Forelimb muscle (tissue), 1 donor: ENCODE results near the gene C1orf159. TPM values are rescaled to one million over a fixed set of nuclear protein-coding genes. Genes with fewer than 3 reads are reported as not detected.

Experiments
- DNase-seq: peaks from one replicate; pipeline ENCODE4 v3.0.0-alpha.2; 2013; ENCODE audit warnings: low read depth
- polyA plus RNA-seq: library from polyadenylated mRNA; unstranded; fragments of 120-200 nt; gene quantifications from one replicate; pipeline ENCODE4 v1.2.1, GENCODE V29; 2013; ENCODE audit not compliant: insufficient read length

C1orf159 gene
- polyA plus RNA-seq, 1 donor: 6.4 TPM

DNA sequence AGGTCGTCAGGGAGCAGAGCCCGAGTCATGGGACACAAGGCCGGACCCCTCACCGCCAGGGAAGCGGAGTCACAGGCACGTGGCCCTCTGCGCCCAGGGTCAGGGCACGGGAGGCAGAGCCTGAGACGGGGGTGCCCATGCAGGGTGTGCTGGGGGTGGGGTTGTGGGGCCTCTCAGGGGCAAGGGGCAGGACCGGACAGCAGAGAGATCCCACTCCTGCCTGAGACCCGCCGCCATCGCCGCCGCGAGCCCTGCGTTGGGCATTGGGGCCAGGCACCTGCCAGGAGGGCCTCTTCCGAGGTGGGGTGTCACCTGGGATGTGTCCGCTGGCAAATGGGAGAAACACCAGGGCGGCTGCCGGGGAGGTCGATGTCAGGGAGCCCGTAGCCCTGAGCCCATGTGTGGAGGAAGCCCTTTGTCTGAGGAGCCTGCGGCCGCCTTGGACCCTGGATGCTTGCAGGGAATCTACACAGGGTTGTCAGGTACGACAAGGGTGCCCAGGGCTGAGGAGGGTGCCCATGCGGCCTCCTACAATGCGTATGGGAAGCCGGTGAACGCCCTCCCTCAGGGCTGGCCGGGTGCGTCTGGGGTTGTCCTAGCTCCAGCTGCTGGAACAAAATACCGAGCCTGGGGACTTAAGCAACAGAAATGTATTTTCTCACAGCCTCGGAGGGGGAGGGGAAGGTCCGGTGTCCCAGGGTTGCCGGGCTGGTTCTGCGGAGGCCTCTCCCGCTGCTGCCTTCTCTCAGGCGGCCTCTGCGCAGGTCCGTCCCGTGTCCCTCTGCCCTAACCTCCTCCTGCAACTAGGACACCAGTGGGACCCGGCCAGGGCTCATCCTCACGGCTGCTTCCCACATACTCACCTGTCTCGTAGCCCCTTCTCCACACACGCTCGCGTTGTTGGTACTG lies 16.4 kb upstream of the C1orf159 start:
- DNase-seq: no peak

- no peak for DNase-seq
These were observed 14.6 kb upstream of the C1orf159 start for GRCh38 chr1:1130206-1131120.

DNA sequence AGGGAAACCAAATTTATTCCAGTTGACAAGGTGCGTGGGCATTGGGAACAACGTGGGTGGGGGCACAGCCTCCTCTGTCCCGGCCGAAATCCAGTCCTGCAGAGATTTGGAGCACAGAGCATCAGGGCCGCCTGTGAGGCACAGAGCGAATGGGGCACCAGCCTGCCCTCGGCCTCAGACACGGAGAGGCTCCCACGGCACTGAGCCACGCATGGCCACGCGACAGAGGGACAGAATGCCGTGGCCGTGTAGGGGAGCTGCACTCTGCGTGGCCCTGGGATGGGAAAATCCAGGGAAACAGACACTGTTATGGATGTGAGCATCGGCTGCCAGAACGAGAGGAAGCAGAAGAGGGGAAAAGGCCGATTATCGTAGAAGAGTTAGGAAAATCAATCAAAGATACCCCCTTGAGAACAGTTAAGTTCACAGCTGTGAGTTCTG lies 13.5 kb upstream of the C1orf159 start:
- peak; percentile 45 for DNase-seq

DNA sequence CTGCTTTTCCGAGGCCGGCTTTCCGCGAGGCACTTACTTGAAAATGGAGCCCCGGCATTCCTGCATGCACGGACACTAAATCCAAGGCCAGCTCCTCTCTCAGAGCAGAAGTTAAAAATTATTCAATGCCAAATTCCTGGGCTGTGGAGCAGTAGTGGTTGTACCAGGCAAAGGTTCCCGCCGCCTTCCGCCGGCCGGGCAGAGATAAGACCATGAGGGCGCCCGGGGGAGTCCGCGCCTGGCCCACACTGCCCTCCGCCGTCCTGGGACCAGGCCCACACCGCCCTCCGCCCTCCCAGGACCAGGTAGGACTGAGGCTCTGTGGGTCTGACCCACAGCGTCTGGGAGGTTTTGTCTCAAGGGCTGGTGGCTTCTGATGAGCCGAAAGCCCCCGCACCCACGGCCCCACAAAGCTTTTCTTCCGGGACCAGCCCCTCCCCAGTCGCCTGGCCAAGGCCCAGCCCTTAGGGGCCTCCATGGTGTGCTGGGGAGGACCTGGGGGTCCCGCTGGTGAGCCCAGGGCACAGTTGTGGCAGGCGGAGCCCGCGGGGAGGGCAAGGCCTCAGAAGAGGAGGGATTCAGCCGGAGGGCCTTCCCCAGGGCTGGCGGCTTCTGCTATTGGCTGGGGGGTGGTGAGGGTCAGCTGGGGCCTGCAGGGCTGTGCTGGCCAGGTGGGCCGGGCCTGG lies 12.7 kb upstream of the C1orf159 start:
- no peak for DNase-seq

DNA sequence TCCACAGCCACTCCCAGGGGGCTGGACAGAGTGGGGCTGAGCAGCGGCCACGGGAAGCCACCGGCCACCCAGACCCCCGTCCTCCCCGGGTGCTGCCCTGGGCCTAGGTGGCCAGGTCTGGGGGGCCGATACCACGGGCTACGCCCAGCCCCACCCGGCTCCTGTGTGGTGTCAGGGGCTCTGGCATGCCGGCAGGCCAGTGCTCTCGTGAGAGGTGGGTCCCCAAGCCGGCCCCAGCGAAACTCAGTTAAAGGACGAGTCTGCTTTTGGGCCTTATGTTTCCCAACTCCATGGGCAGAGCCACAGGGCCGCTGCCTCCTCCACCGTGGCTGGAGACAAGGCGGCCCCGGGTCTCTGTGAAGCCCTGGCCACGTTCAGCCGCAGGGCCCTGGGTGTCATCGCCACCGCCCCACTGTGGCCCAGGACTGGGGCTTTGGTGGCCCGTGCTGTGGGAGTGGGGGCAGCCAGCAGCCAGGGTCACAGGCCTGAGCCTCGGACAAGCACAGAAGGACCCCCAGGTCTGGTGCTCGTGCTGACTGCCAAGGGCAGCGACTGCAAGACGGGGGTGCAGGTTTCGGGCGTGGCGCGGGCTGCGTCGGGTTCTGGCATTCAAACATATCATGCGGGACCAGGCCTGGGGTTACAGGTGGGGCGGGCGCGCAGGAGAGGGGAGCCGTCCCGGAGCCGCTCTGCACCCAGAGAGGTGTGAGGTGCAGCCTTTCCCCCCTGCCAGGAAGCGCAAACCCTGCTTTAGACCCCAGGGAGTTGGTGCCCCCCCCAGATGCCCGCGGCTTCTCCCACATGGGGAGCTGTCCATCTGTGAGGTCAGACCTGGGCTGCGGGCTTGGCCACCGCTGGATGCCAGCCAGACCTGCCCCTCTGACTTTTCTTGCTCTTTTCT lies 11.9 kb upstream of the C1orf159 start:
- DNase-seq: no peak

DNA sequence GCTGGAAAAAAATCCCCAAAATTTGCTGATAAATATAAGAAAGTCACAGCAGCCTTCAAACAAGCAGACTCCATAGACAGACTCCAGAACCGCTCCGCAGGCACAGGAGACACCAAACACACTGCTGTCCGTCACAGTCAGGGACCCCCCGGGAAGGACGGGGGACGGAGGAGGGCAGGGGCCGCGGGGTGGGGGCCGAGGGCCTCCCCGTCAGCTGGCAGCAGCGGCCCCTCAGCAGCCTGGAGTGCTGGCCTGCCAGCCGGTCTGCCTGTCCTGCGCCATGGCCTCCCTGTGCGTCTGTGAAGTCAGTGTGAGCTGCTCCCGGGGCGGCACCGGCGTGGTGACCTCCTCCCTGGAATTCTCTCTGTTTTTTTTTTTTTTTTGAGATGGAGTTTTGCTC lies 10.1 kb upstream of the C1orf159 start:
- no peak for DNase-seq

DNA sequence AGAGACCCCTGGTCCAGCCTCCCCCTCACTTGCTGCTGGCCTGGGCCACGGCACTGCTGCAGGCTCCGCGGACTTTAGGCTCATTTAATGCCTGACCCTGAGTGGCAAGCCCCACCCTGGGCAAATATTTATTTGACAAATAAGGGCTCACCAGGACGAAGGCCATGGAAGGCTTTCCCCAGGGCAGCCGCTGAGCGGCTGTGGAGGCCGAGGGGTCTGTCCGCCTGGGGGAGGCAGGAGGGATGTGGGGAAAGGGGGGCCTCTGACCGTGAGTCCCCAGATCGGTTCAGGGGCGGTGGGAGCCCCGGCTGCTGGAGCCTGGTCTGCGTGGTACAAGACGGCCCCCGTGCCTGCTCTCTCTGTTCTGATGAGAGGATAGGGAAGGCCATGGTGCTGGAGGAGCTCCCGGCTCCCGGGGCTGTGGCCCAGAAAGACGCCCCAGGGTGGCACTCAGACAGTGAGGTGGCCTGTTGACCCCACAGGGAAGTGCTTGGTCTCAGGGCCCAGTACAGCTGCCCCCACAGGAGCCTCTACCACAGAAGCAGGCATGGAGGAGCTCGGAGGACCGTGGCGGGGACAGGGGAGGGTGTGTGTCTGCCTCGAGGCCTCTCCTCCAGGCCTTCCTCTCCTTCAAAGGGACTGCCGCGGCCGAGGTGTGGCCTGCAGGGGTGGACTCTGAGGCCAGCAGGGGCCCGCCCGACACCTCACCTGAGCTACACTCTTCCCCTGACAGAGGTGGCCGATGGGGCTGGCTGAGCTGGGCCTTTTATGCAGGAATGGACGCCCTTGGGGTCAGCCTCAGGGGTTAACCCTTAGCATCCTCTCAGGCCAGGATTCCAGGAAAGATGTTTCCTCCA lies 9.1 kb upstream of the C1orf159 start:
- DNase-seq: no peak

GRCh38 chr1:1124508-1124785 lies 8.6 kb upstream of the C1orf159 start:
- DNase-seq: no peak

GRCh38 chr1:1123581-1124507 lies 8.0 kb upstream of the C1orf159 start:
- no peak for DNase-seq

- no peak for DNase-seq
These were observed 7.1 kb upstream of the C1orf159 start for GRCh38 chr1:1122981-1123480.

DNA sequence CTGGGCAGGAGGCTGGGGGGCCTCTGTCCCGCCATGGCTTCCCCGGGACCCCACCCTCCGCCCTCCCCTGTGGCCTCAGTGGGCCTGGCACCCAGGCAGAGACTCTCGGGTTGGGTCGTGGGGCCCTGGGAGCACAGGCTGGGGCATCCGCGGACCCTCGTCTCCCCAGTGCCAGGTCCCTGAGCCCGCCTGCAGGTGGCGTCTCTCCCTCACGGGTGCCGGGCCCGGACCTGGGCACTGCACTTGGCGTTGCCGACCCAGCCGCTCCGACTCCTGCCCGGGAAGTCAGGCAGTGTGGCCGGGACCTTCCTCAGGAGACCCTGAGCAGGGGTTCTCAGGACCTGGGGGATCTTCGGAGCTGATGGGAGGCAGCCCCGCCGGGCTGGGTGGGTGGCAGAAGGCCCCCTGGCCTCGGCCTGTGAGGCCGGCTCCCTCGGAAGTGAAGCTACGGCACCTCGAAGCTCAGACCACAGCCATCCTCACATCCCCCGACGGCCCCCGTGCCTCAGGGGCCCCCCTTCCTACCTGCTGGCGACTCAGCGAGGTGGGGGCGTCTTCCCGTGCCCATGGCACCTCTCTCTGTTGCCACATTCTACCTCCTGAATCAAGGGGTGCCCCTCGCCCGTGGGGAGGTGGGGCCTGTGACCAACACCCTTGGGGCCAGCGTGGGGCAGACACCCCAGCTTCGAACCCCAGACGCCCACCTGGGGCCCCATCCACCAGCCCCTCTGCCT lies 6.4 kb upstream of the C1orf159 start:
- DNase-seq: no peak

GRCh38 chr1:1121611-1122077 lies 5.8 kb upstream of the C1orf159 start:
- DNase-seq: no peak

DNA sequence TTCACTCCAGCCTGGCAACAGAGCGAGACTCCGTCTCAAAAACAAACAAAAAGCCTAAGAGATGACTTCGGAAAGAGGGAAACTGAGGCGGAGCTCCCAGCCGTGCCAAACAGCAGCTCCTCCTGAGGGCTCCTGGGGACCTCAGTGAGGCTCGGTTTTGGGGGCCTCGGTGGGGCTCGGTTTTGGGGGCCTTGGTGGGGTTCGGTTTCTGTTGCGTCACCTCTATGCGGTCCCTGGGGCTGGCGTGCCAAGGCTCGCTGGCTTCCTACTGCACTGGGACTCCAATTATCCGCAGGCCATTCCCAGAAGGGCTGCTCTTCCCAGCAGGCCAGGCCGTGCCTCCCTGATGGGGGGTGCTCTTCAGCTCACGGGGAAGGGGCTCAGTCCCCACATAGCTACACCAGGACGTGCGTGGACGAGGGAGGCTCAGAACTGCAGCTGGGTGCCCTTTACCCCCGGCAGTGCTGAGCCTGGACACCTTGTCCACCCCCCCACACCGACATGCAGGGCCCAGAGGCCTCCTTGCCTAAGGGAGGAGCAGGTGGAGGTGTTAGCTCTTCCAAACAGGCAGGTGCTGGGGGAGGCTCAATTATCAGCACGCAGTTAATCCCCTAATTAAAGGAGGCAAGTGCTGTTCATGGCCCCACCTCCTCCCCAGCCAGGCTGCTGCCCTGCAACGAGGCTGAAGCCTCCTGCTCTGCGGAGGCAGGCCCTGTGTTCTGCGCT lies 5.1 kb upstream of the C1orf159 start:
- DNase-seq: no peak

GRCh38 chr1:1120096-1120495 lies 4.2 kb upstream of the C1orf159 start:
- no peak for DNase-seq

DNA sequence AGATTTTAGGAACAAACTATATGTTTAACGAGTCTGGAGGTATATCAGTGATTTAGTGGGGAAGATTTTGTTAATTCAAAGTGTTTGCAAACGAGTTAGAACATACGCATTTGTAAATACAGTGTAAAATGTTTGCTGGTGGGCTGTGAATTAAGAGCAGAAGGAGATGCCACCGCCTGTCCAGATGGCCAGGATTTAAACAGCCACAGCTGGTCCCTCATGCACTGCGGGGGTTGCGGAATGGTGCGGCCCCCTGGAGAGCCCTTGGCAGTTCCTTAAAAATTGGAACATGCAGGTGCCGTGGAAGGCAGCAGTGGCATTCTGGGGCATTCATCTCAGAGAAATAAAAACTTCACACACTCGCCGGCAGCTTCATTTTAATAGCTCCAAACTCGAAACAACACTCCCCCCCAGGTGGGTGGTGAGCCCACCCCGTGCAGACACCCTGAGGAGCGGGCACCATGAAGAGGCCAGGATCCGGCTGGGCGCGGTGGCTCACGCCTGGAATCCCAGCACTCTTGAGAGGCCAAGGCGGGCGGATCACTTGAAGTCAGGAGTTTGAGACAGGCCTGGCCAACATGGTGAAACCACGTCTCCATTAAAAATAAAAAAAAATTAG lies 3.5 kb upstream of the C1orf159 start:
- no peak for DNase-seq

GRCh38 chr1:1118876-1119220 lies 3.0 kb upstream of the C1orf159 start:
- no peak for DNase-seq
